ENCODE results near the gene NKX2-2. TPM values are rescaled to one million over a fixed set of nuclear protein-coding genes. Genes with fewer than 3 reads are reported as not detected.
A peak's percentile ranks its signal among the peaks of the same experiment; 100 is the strongest.

The NKX2-2 gene
- total RNA-seq, 1 donor from 2014 or later = not detected

DNA sequence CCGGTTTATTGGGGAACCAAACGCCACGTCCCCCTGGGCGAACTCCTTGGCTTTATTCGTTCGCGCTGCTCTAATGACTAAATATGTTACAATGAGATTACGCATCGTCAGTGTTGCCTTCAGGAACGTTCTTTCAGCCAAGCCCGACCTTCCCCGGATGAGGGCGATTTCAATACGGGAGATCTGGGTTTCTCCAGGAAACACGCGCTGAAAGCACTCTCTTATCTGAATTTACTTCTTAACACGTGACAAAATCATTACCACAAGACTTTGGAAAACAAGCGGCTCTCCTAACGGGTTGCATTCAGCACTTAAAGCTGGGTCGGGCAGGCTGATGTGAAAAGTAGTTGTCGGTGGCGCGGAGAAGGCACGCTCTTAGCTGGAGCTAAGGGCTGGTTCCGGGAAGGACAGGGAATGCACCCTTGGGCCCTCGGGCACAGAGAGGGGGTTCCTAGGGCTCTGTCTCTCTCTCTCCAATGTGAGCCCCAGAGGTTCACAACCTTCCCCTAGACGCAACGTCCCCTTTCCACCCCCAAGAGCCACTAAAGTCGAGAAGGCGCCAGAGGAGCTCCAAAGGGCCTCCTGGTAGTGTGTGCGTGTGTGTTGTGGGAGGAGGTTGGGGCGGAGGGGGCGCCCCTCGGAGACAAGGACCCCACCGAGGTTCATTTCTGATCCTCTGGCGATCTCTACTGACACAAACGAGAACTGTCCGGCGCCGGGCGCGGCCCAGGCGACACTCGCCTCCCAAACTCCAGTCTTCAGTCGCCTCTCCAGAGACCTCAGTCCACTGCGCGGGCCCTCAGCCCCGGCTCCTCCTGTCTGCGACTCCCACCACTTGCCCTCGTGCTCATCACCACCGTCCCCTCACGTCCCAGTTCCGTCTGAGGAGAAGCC, 7.1 kb upstream of the NKX2-2 start:
- TF ChIP-seq, protein P1, sequence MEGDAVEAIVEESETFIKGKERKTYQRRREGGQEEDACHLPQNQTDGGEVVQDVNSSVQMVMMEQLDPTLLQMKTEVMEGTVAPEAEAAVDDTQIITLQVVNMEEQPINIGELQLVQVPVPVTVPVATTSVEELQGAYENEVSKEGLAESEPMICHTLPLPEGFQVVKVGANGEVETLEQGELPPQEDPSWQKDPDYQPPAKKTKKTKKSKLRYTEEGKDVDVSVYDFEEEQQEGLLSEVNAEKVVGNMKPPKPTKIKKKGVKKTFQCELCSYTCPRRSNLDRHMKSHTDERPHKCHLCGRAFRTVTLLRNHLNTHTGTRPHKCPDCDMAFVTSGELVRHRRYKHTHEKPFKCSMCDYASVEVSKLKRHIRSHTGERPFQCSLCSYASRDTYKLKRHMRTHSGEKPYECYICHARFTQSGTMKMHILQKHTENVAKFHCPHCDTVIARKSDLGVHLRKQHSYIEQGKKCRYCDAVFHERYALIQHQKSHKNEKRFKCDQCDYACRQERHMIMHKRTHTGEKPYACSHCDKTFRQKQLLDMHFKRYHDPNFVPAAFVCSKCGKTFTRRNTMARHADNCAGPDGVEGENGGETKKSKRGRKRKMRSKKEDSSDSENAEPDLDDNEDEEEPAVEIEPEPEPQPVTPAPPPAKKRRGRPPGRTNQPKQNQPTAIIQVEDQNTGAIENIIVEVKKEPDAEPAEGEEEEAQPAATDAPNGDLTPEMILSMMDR (IDR thresholded peaks at IDR 0.05; ENCODE audit: insufficient read depth, low read depth, low read length) = no peak
- TF ChIP-seq EZH2 (IDR thresholded peaks at IDR 0.05; ENCODE audit: insufficient read depth, low read length) = peak; percentile 4
- peaks cover 38% of the 10 kb centered on the region for H3K9me3 Mint-ChIP-seq (ENCODE audit: unreplicated experiment)
- Histone ChIP-seq H3K36me3 (ENCODE audit: insufficient read depth, low read length) (no peaks in the 10 kb centered on the region), H3K4me2 (ENCODE audit: low read length) (peak overlapping the region; percentile 19), H4K20me1 (ENCODE audit: insufficient read depth, low read length) (no peaks in the 10 kb centered on the region), H3K9ac (ENCODE audit: low read length) (no peak overlapping the region), H3K27me3 (ENCODE audit: insufficient read depth, low read length) (peaks cover 90% of the 10 kb centered on the region), H3K4me1 (ENCODE audit: insufficient read depth, low read length) (no peaks in the 10 kb centered on the region), H3K79me2 (ENCODE audit: insufficient read depth, low read length) (no peaks in the 10 kb centered on the region), H3K4me3 (ENCODE audit: insufficient read depth, low read depth, low read length) (no peak overlapping the region), H3K9me3 (ENCODE audit: insufficient read depth, low read depth, low read length) (peaks cover 4% of the 10 kb centered on the region), H2AFZ (ENCODE audit: low read depth, low read length) (no peak overlapping the region), H3K27ac (ENCODE audit: low read depth, low read length) (no peak overlapping the region)
- H3K4me1 Mint-ChIP-seq (ENCODE audit: low read depth, unreplicated experiment) = peaks cover 2% of the 10 kb centered on the region
- no peak for DNase-seq (ENCODE audit: low read depth)
- peaks cover 88% of the 10 kb centered on the region for H3K27me3 Mint-ChIP-seq (ENCODE audit: low read depth, unreplicated experiment)
- no peaks in the 10 kb centered on the region for H3K36me3 Mint-ChIP-seq (ENCODE audit: low read depth, unreplicated experiment)
- H3K4me3 Mint-ChIP-seq (ENCODE audit: unreplicated experiment) = no peak overlapping the region
- no peak for FAIRE-seq
- peak overlapping the region; percentile 72 for H3K27ac Mint-ChIP-seq (ENCODE audit: unreplicated experiment)

DNA sequence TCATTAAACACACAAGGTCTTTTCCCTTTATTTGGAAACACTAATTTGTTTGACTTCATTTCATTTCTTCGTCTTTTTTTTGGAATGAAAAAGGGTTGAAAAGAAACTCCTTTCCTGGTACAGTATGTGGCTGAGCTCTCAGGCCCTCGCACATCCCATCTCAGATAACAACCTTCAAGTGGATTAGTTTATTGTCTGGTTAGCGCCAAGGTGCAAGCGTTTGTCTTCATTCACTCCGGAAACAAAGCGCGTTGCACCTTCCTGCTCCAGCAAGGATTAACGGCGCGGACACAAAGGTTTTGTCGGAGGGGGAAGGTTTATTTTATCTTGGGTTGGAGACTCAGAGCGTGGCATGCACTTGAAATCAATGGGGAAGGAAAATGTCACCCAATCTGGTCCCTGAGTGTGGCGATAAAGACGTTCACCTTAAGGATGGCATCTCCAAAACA, 5.3 kb upstream of the NKX2-2 start:
- no peaks in the 10 kb centered on the region for H3K4me1 ChIP-seq (ENCODE audit: insufficient read depth, low read length)

More for the DNA sequence above, 5.3 kb upstream of the NKX2-2 start:
- Histone ChIP-seq H3K4me3 (ENCODE audit: insufficient read depth, low read depth, low read length) (no peak overlapping the region), H2AFZ (ENCODE audit: low read depth, low read length) (no peak overlapping the region), H3K9ac (ENCODE audit: low read length) (no peak overlapping the region), H3K27ac (ENCODE audit: low read depth, low read length) (no peak overlapping the region), H3K27me3 (ENCODE audit: insufficient read depth, low read length) (peaks cover 88% of the 10 kb centered on the region), H3K79me2 (ENCODE audit: insufficient read depth, low read length) (no peaks in the 10 kb centered on the region), H4K20me1 (ENCODE audit: insufficient read depth, low read length) (no peaks in the 10 kb centered on the region), H3K36me3 (ENCODE audit: insufficient read depth, low read length) (no peaks in the 10 kb centered on the region), H3K9me3 (ENCODE audit: insufficient read depth, low read depth, low read length) (peaks cover 4% of the 10 kb centered on the region), H3K4me2 (ENCODE audit: low read length) (no peak overlapping the region)
- Mint-ChIP-seq H3K4me3 (ENCODE audit: unreplicated experiment) (no peak overlapping the region), H3K27me3 (ENCODE audit: low read depth, unreplicated experiment) (peaks cover 77% of the 10 kb centered on the region), H3K36me3 (ENCODE audit: low read depth, unreplicated experiment) (no peaks in the 10 kb centered on the region), H3K27ac (ENCODE audit: unreplicated experiment) (peak overlapping the region; percentile 24), H3K4me1 (ENCODE audit: low read depth, unreplicated experiment) (no peaks in the 10 kb centered on the region), H3K9me3 (ENCODE audit: unreplicated experiment) (peaks cover 31% of the 10 kb centered on the region)
- TF ChIP-seq, protein P1 (IDR thresholded peaks at IDR 0.05; ENCODE audit: insufficient read depth, low read depth, low read length) = no peak
- TF ChIP-seq EZH2 (IDR thresholded peaks at IDR 0.05; ENCODE audit: insufficient read depth, low read length) = no peak
- DNase-seq (ENCODE audit: low read depth) (no peak), FAIRE-seq (no peak)

All from astrocyte (in vitro differentiated cells and primary cell).